Prostate gland (tissue), 2 donors: ENCODE results near the gene OTUD1.

ENCODE experiments used
- POLR2A ChIP-seq: fragments of 450-650 bp; IDR thresholded peaks from one replicate; pipeline ENCODE4 v1.6.1; 2016; ENCODE audit warnings: antibody characterized with exemption, mild to moderate bottlenecking
- TF ChIP-seq, protein P1 (sequence below), 4 experiments: fragments of 200-600 bp in 2 of 4; fragments of 450-650 bp in 2 of 4; sonication (generic) in 2 of 4; IDR thresholded peaks; 1 replicate in 3 of 4; 2 replicates in 1 of 4; pipeline ENCODE4 v1.5.1; 2016 to 2019; ENCODE audit warnings: antibody characterized with exemption in 4 of 4, mild to moderate bottlenecking in 2 of 4, moderate library complexity in 2 of 4

DNA sequence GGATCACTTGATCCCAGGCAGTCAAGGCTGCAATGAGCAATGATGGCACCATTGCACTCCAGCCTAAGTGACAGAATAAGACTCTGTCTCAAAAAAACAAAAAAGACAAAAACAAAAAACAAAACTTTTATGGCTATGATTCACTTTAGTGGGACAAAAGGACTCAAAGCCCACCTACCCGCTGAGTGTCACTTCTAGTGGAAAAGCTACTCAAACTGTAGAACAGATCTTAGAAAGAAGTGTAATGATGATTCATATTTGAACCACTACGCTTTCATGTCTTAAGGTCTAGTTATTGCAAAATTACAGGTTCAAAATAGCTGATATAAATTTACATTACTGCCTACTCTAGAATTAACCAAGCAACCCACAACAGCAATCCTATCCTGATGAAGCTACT lies 47.1 kb upstream of the OTUD1 start:
- TF ChIP-seq, protein P1, sequence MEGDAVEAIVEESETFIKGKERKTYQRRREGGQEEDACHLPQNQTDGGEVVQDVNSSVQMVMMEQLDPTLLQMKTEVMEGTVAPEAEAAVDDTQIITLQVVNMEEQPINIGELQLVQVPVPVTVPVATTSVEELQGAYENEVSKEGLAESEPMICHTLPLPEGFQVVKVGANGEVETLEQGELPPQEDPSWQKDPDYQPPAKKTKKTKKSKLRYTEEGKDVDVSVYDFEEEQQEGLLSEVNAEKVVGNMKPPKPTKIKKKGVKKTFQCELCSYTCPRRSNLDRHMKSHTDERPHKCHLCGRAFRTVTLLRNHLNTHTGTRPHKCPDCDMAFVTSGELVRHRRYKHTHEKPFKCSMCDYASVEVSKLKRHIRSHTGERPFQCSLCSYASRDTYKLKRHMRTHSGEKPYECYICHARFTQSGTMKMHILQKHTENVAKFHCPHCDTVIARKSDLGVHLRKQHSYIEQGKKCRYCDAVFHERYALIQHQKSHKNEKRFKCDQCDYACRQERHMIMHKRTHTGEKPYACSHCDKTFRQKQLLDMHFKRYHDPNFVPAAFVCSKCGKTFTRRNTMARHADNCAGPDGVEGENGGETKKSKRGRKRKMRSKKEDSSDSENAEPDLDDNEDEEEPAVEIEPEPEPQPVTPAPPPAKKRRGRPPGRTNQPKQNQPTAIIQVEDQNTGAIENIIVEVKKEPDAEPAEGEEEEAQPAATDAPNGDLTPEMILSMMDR (IDR thresholded peaks at IDR 0.05), result no peak
- no peak for TF ChIP-seq POLR2A
